LNCaP clone FGC (cell line): ENCODE measurements around the gene ARHGAP22.

Experiments
- DNase-seq: peaks from one replicate; pipeline ENCODE4 v3.0.0-alpha.2; 2011; ENCODE audit warnings: low read depth
- H3K4me3 ChIP-seq: 2 replicates; pipeline ENCODE4 v1.5.1; 2011; ENCODE audit warnings: mild to moderate bottlenecking, low read depth, low read length, control low read depth
- CTCF ChIP-seq: IDR thresholded peaks from 2 replicates; pipeline ENCODE4 v1.5.1; 2012; ENCODE audit warnings: mild to moderate bottlenecking; ENCODE audit not compliant: control insufficient read depth, insufficient read depth; ENCODE audit errors: extremely low read depth

The ARHGAP22 gene

GRCh38 chr10:48493083-48493871, 111.6 kb downstream of the ARHGAP22 start:
- DNase-seq, result no peak
- no peak overlapping the region for H3K4me3 ChIP-seq
- TF ChIP-seq CTCF, result no peak

GRCh38 chr10:48492201-48492600, 112.7 kb downstream of the ARHGAP22 start:
- H3K4me3 ChIP-seq, result no peak overlapping the region
- DNase-seq, result no peak
- TF ChIP-seq CTCF, result no peak

GRCh38 chr10:48491392-48492139, 113.3 kb downstream of the ARHGAP22 start:
- no peak for DNase-seq
- no peak for TF ChIP-seq CTCF
- no peak overlapping the region for H3K4me3 ChIP-seq

- no peak overlapping the region for H3K4me3 ChIP-seq
- no peak for DNase-seq
- TF ChIP-seq CTCF, result no peak
Observed at GRCh38 chr10:48490946-48491345, 113.9 kb downstream of the ARHGAP22 start.

GRCh38 chr10:48490571-48490940, 114.3 kb downstream of the ARHGAP22 start:
- H3K4me3 ChIP-seq, result no peak overlapping the region
- no peak for TF ChIP-seq CTCF
- DNase-seq, result no peak

- DNase-seq, result no peak
- no peak for TF ChIP-seq CTCF
- no peak overlapping the region for H3K4me3 ChIP-seq
Observed at GRCh38 chr10:48489099-48489498, 115.8 kb downstream of the ARHGAP22 start.
